Neural cell (in vitro differentiated cells): ENCODE measurements around the gene IGF2BP2. TPM values are rescaled to one million over a fixed set of nuclear protein-coding genes. Genes with fewer than 3 reads are reported as not detected.

Experiments
- H2AFZ ChIP-seq: fragments of 200-600, 300-800 bp; sonication (generic), shearing (Covaris generic); 2 replicates; pipeline ENCODE4 v1.6.0; 2014; ENCODE audit warnings: low read depth, mild to moderate bottlenecking, antibody characterized with exemption, low read length, moderate library complexity
- H3F3A ChIP-seq: fragments of 200-600 bp; shearing (Covaris generic); 2 replicates; pipeline ENCODE4 v1.6.1; 2016; ENCODE audit warnings: mild to moderate bottlenecking, moderate library complexity, mixed read lengths, antibody characterized with exemption, low read length; ENCODE audit not compliant: insufficient read depth, poor library complexity, severe bottlenecking
- H3K27ac ChIP-seq: fragments of 200-600, 300-800 bp; sonication (generic), shearing (Covaris generic); 2 replicates; pipeline ENCODE4 v1.5.1; 2014; ENCODE audit warnings: mild to moderate bottlenecking, low read length, moderate library complexity
- H3K27me3 ChIP-seq: fragments of 300-800, 200-600 bp; sonication (generic), shearing (Covaris generic); 2 replicates; pipeline ENCODE4 v1.6.0; 2014; ENCODE audit warnings: mild to moderate bottlenecking, low read depth, low read length, moderate library complexity; ENCODE audit not compliant: insufficient read depth
- H3K36me3 ChIP-seq: fragments of 300-800, 200-600 bp; sonication (generic), shearing (Covaris generic); 2 replicates; pipeline ENCODE4 v1.5.1; 2014; ENCODE audit warnings: mild to moderate bottlenecking, antibody characterized with exemption, low read length, moderate library complexity; ENCODE audit not compliant: insufficient read depth
- H3K4me2 ChIP-seq: fragments of 300-800, 200-600 bp; sonication (generic), shearing (Covaris generic); 2 replicates; pipeline ENCODE4 v1.6.0; 2014; ENCODE audit warnings: mild to moderate bottlenecking, low read length
- H3K4me3 ChIP-seq: fragments of 300-800, 200-600 bp; sonication (generic), shearing (Covaris generic); 2 replicates; pipeline ENCODE4 v1.5.1; 2014; ENCODE audit warnings: mild to moderate bottlenecking, low read length, moderate library complexity
- H3K79me2 ChIP-seq: fragments of 200-600 bp; shearing (Covaris generic); replicated peaks from 2 replicates; pipeline ENCODE4 v1.6.0; 2014; ENCODE audit warnings: mild to moderate bottlenecking, low read length, moderate library complexity; ENCODE audit not compliant: insufficient read depth
- H3K9ac ChIP-seq: fragments of 300-800, 200-600 bp; sonication (generic), shearing (Covaris generic); 2 replicates; pipeline ENCODE4 v1.6.1; 2016; ENCODE audit warnings: mild to moderate bottlenecking, low read length, mixed read lengths
- H3K9me2 ChIP-seq: fragments of 200-600 bp; shearing (Covaris generic); 2 replicates; pipeline ENCODE4 v1.6.1; 2016; ENCODE audit warnings: mild to moderate bottlenecking, low read length, mixed read lengths; ENCODE audit not compliant: insufficient read depth
- H3K9me3 ChIP-seq: fragments of 200-600, 300-800 bp; sonication (generic), shearing (Covaris generic); 2 replicates; pipeline ENCODE4 v1.6.1; 2016; ENCODE audit warnings: mild to moderate bottlenecking, mixed run types, low read length, moderate library complexity, mixed read lengths
- H4K20me1 ChIP-seq: fragments of 200-600 bp; shearing (Covaris generic); 2 replicates; pipeline ENCODE4 v1.6.1; 2016; ENCODE audit warnings: mild to moderate bottlenecking, mixed run types; ENCODE audit not compliant: insufficient read depth
- EP300 ChIP-seq: fragments of 450-650 bp; conservative IDR thresholded peaks from 2 replicates; pipeline ENCODE4 v1.6.1; 2014; ENCODE audit warnings: antibody characterized with exemption, mild to moderate bottlenecking, moderate library complexity; ENCODE audit not compliant: poor library complexity, severe bottlenecking
- EZH2 ChIP-seq: fragments of 200-600, 300-800 bp; shearing (Covaris generic), sonication (generic); IDR thresholded peaks from 2 replicates; pipeline ENCODE4 v1.6.1; 2014; ENCODE audit warnings: antibody characterized with exemption, low read length, borderline replicate concordance, mild to moderate bottlenecking; ENCODE audit not compliant: insufficient read depth, poor library complexity, severe bottlenecking
- MXI1 ChIP-seq: fragments of 450-650 bp; conservative IDR thresholded peaks from 2 replicates; pipeline ENCODE4 v1.6.1; 2014; ENCODE audit warnings: antibody characterized with exemption, mild to moderate bottlenecking; ENCODE audit not compliant: poor library complexity, severe bottlenecking
- POLR2AphosphoS5 ChIP-seq: IDR thresholded peaks from 2 replicates; pipeline ENCODE4 v1.6.1; 2012
- RAD21 ChIP-seq: fragments of 450-650 bp; conservative IDR thresholded peaks from 2 replicates; pipeline ENCODE4 v1.6.1; 2014; ENCODE audit warnings: antibody characterized with exemption, mild to moderate bottlenecking, moderate library complexity
- SMC3 ChIP-seq: fragments of 450-650 bp; conservative IDR thresholded peaks from 2 replicates; pipeline ENCODE4 v1.6.1; 2014; ENCODE audit warnings: antibody characterized with exemption, mild to moderate bottlenecking, moderate library complexity; ENCODE audit not compliant: poor library complexity
- TAF1 ChIP-seq: IDR thresholded peaks from 2 replicates; pipeline ENCODE4 v1.6.1; 2012; ENCODE audit warnings: low read depth
- polyA plus RNA-seq: library from polyadenylated mRNA; depleted of rRNA; stranded (reverse); fragments of >200 nt; gene quantifications from 2 replicates; pipeline ENCODE4 v1.2.3, GENCODE V29; 2014
- TF ChIP-seq, protein P1 (sequence below): IDR thresholded peaks from 2 replicates; pipeline ENCODE4 v1.6.1; 2012; ENCODE audit warnings: borderline replicate concordance
- TF ChIP-seq, protein P2 (sequence below): fragments of 450-650 bp; IDR thresholded peaks from 2 replicates; pipeline ENCODE4 v1.5.1; 2014; ENCODE audit warnings: antibody characterized with exemption, mild to moderate bottlenecking, moderate library complexity; ENCODE audit not compliant: poor library complexity, severe bottlenecking

IGF2BP2 gene
- polyA plus RNA-seq, 1 donor from 2014 or later = 46.6 TPM

DNA sequence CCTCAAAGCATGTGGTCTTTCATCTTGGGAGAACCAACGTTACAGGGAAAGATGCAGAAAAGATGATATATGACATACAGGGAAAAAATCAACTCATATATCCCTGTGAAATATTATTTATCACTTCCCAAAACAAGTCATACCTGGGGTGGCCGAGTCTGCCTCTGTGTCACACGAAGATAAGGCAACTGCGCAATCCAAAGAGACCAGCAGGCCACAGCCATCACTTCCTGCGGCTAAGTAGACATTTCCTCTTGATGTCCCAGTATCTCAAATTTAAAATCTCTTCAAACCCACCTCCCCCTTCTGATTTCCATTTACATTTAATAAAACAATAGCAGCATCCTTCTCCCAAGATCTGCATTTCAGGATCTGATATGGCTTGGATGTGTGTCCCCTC, 71.5 kb downstream of the IGF2BP2 start:
- no peaks in the 10 kb centered on the region for H3K9me3 ChIP-seq
- peaks cover 3% of the 10 kb centered on the region for H4K20me1 ChIP-seq
- peaks cover 12% of the 10 kb centered on the region for H3K36me3 ChIP-seq
- no peaks in the 10 kb centered on the region for H3K9me2 ChIP-seq
- no peaks in the 10 kb centered on the region for H3F3A ChIP-seq
- peaks cover 64% of the 10 kb centered on the region for H3K79me2 ChIP-seq
- H2AFZ ChIP-seq = no peak overlapping the region
- H3K27ac ChIP-seq = no peak overlapping the region
- H3K4me2 ChIP-seq = no peak overlapping the region
- H3K9ac ChIP-seq = no peak overlapping the region
- H3K4me3 ChIP-seq = no peak overlapping the region
- H3K27me3 ChIP-seq = no peaks in the 10 kb centered on the region
- TF ChIP-seq EZH2 = no peak
- no peak for TF ChIP-seq MXI1
- no peak for TF ChIP-seq TAF1
- TF ChIP-seq, protein P1, sequence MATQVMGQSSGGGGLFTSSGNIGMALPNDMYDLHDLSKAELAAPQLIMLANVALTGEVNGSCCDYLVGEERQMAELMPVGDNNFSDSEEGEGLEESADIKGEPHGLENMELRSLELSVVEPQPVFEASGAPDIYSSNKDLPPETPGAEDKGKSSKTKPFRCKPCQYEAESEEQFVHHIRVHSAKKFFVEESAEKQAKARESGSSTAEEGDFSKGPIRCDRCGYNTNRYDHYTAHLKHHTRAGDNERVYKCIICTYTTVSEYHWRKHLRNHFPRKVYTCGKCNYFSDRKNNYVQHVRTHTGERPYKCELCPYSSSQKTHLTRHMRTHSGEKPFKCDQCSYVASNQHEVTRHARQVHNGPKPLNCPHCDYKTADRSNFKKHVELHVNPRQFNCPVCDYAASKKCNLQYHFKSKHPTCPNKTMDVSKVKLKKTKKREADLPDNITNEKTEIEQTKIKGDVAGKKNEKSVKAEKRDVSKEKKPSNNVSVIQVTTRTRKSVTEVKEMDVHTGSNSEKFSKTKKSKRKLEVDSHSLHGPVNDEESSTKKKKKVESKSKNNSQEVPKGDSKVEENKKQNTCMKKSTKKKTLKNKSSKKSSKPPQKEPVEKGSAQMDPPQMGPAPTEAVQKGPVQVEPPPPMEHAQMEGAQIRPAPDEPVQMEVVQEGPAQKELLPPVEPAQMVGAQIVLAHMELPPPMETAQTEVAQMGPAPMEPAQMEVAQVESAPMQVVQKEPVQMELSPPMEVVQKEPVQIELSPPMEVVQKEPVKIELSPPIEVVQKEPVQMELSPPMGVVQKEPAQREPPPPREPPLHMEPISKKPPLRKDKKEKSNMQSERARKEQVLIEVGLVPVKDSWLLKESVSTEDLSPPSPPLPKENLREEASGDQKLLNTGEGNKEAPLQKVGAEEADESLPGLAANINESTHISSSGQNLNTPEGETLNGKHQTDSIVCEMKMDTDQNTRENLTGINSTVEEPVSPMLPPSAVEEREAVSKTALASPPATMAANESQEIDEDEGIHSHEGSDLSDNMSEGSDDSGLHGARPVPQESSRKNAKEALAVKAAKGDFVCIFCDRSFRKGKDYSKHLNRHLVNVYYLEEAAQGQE = no peak
- TF ChIP-seq, protein P2, sequence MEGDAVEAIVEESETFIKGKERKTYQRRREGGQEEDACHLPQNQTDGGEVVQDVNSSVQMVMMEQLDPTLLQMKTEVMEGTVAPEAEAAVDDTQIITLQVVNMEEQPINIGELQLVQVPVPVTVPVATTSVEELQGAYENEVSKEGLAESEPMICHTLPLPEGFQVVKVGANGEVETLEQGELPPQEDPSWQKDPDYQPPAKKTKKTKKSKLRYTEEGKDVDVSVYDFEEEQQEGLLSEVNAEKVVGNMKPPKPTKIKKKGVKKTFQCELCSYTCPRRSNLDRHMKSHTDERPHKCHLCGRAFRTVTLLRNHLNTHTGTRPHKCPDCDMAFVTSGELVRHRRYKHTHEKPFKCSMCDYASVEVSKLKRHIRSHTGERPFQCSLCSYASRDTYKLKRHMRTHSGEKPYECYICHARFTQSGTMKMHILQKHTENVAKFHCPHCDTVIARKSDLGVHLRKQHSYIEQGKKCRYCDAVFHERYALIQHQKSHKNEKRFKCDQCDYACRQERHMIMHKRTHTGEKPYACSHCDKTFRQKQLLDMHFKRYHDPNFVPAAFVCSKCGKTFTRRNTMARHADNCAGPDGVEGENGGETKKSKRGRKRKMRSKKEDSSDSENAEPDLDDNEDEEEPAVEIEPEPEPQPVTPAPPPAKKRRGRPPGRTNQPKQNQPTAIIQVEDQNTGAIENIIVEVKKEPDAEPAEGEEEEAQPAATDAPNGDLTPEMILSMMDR = no peak
- TF ChIP-seq EP300 = no peak
- no peak for TF ChIP-seq RAD21
- TF ChIP-seq SMC3 = no peak
- no peak for TF ChIP-seq POLR2AphosphoS5

DNA sequence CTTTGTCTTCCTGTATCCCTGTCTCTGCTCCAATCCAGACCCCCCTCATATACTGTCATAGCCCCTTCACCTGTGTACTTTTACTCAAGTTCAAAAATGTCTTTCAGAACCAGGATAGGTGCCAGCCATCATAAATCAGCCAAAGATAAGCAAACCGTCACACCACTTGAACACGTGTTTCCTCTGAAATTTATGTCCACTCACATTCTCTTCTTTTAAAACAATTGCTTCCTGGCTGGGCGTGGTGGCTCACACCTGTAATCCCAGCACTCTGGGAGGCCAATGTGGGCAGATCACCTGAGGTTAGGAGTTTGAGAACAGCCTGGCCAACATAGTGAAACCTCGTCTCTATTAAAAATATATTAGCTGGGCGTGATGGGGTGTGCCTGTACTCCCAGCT, 74.1 kb downstream of the IGF2BP2 start:
- no peak overlapping the region for H3K27ac ChIP-seq
- peaks cover 4% of the 10 kb centered on the region for H3K36me3 ChIP-seq
- H3F3A ChIP-seq = no peaks in the 10 kb centered on the region
- no peaks in the 10 kb centered on the region for H3K9me3 ChIP-seq
- H4K20me1 ChIP-seq = peaks cover 10% of the 10 kb centered on the region
- H3K4me2 ChIP-seq = no peak overlapping the region
- no peak overlapping the region for H2AFZ ChIP-seq
- H3K27me3 ChIP-seq = no peaks in the 10 kb centered on the region
- no peak overlapping the region for H3K4me3 ChIP-seq
- TF ChIP-seq POLR2AphosphoS5 = no peak
- TF ChIP-seq SMC3 = no peak
- no peak for TF ChIP-seq MXI1
- TF ChIP-seq, protein P2 = no peak
- no peak for TF ChIP-seq EP300
- no peak for TF ChIP-seq RAD21
- no peaks in the 10 kb centered on the region for H3K9me2 ChIP-seq
- H3K9ac ChIP-seq = no peak overlapping the region
- peaks cover 62% of the 10 kb centered on the region for H3K79me2 ChIP-seq
